HT1080 (cell line): ENCODE results near the gene ACSM5. TPM values are rescaled to one million over a fixed set of nuclear protein-coding genes. Genes with fewer than 3 reads are reported as not detected.
"Not testable (repeated sequence)": the region's sequence is repeated elsewhere in the genome, so short reads cannot be mapped to it uniquely, and the experiment has no call there.

Experiments used
- DNase-seq: peaks from one replicate; pipeline ENCODE4 v3.0.0-alpha.2; 2015; ENCODE audit warnings: low read depth
- total RNA-seq: library from RNA; depleted of rRNA; stranded (reverse); fragments of >200 nt; shearing (Covaris generic); gene quantifications from 2 replicates; pipeline ENCODE4 v1.2.3, GENCODE V29; 2014; rRNA removed

Gene ACSM5
- total RNA-seq, 1 experiment from 2014 or later: not detected

DNA sequence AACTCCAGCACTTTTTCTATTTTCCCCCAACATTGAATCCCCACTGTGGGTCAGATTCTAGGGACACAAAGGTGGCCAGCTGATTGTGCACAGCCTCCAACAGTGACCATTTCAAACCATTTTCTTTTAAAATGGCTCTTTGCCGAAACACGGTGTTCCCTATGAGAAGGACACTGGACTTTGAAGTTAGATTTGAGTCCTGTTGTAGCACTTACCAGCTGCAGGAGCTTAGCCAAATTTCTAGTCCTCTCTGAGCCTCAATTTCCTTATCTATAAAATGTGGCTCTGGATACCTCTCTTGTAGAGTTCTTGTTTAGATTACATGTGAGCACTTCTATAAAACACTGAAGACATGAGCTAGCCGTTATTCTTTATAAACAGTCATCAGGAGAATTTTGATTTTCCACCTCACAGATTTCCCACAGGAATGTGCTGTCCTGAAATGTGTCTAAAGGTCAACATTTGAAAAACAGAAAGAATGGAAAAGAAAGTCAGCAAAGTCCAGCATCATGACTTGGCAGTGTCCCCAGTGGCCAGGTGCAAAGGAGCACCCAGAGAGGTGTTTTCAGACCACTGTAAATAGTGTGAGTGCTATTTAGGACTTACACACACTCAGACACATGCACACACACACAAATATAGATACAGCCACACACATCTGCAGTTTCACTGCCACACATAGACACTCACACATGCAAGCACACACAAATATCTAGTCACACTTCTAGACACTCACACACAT, 37.5 kb downstream of the ACSM5 start:
- not testable (repeated sequence) for DNase-seq

DNA sequence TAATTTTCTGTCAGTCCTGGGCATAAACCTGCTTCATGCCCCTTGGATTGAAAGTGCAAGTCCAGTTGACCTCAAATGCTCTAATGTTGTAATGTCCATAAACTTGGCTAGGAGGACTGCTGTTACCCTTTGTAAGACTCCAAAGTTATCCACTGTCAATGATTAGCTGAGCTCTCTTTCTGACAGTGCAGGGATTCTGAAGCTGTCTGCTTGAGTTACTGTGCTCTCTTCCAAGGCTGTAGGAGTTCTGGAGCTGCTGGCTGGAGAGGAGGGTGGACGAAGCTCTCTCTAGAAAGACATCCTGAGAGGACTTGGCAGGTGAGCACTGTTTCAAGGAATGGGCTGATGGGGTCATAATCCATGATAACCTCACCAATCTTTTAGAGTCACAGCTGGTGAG, 42.0 kb downstream of the ACSM5 start, which contains the start of gene ACSM2A:
ACSM2A (plus strand) TSS at position 158 of the 400 bp plus-strand sequence. CDS start 8,594 bp downstream, outside the sequence.
- DNase-seq: not testable (repeated sequence)

DNA sequence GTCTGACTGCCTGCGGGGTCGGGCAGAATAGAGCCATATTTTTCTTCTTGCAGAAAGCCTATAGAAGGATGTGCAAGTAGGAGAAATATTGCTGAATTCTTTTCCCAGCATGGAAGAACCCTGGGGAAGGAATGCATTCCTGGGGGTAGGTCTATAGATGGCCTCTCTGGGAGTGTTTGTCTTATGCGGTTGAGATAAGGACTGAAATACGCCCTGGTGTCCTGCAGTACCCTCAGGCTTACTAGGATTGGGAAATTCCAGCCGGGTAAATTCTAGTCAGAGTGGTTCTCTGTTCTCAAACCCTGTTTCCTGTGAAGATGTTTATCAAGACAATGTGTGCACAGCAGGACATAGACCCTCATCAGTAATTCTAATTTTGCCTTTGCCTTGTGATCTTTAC, 44.3 kb downstream of the ACSM5 start:
- DNase-seq: not testable (repeated sequence)

DNA sequence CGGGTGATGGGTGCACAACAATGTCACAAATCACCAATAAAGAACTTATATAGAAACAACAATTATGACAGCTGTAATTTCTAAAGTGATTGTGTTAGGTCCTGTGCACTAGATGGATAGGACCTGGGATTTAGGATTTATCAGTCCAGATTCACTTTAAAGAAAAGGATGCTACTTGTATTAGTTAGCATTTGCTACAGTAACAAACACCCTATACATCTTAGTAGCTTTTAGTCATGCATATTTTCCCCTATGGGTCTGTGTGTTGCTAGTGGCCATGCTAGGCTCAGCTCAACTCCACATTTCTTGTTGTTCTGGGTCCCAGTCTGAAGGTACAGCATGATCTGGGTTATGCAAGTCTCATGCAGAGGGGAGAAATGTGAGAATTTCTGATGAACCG, 49.9 kb downstream of the ACSM5 start:
- DNase-seq: not testable (repeated sequence)

DNA sequence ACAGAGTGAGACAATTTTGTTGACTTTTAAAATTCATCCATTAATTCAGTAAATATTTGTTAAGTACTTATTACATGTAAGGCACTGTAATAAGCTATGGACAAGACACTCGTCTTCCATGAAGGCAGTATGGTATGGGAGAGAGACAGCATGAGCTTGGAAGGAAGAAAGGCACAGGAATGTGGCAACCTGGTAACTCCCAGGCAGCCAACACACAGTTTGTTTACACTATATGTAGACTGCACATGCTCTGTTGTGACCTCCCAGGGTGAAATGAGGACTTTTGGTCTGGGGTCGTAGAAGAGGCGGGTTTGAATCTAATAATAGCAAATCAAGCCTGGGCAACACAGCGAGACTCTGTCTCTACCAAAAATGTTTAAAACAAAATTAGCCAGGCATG, 51.0 kb downstream of the ACSM5 start:
- not testable (repeated sequence) for DNase-seq

DNA sequence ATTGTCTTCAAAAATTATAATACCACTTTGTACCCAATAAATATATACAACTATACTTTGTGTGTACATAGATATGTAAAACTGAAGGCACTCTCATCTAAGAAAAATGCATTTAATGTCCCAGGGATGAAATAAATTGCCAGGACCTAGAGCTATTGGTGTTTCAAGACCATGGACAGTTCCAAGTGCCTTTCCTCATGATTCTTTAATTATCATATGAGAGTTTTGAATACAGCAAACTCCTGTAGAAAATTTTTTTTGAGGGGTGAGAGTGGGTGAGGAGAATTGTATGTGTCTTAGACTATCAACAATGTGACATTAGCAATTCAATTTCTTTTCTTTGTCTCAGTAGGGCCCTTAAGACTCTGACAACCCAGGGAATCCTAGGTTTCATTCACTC, 59.6 kb downstream of the ACSM5 start:
- DNase-seq: not testable (repeated sequence)

DNA sequence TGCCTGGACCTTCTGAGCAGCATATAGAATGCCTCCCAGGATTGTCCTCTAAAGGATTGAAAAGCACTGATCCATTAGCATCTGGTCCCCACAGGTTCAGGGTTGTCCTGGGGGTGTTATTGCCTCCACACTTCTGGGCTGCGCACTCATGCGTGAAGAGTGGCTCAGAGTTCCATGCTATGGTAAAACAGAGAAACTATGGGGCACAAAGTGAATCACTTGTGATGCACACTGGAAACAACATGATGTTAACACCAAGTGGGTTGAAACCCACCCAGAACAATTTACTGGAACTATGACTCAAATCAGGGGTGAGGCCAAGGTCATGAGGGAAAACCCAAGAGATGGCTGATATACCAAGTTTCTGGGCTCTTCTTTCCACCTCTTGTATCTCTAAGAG, 60.6 kb downstream of the ACSM5 start:
- DNase-seq: not testable (repeated sequence)

DNA sequence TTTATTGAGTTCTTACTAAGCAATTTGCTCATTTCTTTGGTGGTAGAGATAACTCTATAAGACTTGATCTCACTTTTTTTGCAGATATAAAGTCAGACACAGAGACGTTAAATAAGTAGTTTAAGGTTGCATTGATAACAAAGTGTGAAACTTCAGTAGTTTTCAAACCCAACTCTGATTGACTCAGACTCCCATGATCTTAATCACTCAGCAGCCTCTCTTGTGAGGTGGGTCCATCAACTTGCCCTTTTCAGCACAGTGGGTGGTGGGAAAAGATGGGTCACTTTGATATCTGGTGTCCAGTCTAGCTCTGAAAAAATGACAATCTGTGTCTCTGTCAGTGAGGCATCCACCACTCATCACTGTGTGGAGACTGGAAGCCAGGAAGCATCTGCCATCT, 61.4 kb downstream of the ACSM5 start:
- not testable (repeated sequence) for DNase-seq

DNA sequence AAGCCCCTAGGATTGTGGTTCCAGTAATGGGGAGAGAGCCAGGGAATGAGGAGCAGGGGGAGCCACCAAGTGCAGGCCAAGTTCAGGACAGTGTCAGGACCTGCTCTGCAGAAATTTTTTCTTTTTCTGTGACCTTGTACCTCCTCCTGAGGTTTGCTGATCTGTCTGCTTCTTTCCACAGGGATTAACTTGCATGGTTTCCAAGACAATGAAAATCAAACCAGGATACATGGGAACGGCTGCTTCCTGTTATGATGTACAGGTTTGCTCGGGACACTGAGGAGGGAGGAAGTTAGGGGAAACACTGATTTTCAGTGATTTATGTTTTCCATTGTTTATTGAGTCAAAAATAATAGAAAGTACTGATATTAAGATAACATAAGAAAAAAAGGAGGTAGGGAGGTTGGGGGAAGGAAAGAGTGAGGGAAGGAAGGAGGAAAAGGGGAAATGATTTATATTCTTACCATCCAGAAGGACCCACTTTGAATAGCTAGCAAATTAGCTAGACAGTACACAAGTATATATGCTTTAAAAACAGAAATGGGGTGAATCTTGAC, 67.9 kb downstream of the ACSM5 start:
- not testable (repeated sequence) for DNase-seq

DNA sequence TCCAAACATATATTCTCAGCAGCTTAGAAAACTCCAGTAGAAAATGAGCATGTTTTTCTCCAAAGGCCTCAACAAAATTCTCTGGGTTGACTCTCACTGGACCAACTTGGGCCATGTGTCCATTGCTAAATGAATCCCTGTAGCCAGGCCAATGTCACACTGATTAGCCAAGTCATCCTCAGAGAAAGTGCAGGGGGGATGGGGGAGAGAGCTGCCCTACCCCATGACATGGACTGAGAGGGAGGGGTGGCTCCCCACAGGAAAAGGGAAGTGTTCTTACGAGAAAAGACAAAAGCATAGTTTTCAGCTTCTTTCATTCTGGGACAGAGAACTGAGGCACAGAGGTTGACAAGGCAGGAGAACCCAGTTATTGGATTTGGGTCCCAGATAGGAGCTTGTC, 74.7 kb downstream of the ACSM5 start:
- not testable (repeated sequence) for DNase-seq

DNA sequence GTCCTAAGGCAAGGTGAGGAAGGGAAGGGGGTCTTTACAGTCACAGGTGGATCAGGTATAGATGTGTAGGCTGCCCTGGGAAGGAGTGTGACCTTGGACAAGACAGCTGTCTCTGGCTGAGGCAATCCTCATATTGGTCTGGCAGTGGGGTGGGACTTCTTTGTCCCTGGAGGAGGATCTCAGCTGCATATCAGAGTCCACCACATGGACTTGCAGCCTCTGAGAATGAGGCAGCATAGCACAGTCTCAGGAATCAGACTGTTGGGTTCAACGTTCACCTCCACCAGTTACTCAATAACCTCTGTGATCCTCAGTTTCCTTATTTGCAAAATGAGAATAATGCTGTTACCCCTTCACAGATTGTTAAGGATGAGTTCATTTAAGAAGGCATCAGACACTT, 75.4 kb downstream of the ACSM5 start:
- DNase-seq: no peak

DNA sequence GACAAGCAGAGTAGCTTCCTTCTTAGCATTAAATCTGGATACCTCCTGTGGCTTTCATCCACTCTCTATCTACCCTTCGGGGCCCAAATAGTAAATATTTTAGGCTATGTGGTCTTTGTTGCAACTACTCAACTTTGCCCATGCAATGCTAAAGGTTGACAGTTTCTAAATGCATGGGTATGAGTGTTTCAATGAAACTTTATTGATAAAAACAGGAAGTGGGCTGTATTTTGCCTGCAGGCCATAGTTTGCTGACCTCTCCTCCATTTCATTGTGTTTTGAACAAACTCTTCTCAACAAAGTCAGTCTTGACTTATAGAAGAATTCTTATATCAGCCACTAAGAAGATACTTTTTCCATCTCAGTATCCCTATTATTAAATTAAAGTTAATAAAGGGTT, 76.1 kb downstream of the ACSM5 start:
- no peak for DNase-seq

Other genes with a start within 250 kb of the ACSM5 start
- gene GP2, start 82.0 kb upstream of the ACSM5 start, total RNA-seq: not detected in 2 replicates
- not detected in 2 replicates for gene UMOD, start 56.8 kb upstream of the ACSM5 start, total RNA-seq
- gene PDILT, start 4.8 kb upstream of the ACSM5 start, total RNA-seq: not detected in 2 replicates
- not detected in 2 replicates for gene ACSM2A, start 42.0 kb downstream of the ACSM5 start, total RNA-seq
- gene ACSM2B, start 166.8 kb downstream of the ACSM5 start, total RNA-seq: not detected in 2 replicates